ENCODE results near the gene AQP2.

DNA sequence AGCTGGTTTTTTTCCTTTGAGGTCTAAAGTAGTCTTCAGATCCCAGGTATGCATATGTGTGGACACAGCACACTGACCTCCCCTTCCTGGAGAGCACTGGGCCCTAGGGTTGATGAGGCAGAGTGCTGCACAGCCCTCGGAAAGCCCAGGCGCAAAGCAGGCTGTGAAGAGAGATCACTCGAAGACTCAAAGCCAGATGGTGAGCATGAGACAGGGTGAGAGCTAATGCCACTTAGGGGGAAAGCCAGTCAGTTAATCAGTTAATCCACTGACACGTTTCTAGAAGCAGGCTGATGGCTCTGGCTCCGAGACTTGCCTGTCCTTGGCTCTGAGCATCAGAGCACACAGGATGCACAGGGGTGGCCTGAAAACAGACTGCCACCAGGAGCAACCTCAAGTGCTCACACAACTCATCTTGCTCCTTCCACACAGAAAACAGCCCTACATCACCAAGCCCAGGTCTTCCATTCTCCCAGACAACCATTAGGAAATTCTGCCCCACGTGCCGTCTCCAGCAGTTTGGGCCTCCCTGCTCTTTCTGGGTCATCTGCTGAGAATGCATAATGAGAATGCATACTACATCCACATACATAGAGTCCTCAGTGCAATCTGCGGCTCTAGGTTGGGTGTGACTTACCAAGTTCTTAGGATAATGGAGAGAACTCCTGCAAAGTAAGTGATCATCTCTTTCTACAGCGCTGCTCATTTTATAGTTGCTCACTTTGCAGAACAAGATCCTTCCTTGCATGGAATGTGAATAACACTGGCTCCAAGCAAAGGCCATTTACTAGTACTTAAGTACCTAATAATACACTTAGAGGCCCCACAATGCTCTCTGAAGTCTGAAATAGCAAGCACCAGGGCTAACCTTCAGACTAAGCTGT is 34.2 kb downstream of the AQP2 start:
- TF ChIP-seq, protein P1, sequence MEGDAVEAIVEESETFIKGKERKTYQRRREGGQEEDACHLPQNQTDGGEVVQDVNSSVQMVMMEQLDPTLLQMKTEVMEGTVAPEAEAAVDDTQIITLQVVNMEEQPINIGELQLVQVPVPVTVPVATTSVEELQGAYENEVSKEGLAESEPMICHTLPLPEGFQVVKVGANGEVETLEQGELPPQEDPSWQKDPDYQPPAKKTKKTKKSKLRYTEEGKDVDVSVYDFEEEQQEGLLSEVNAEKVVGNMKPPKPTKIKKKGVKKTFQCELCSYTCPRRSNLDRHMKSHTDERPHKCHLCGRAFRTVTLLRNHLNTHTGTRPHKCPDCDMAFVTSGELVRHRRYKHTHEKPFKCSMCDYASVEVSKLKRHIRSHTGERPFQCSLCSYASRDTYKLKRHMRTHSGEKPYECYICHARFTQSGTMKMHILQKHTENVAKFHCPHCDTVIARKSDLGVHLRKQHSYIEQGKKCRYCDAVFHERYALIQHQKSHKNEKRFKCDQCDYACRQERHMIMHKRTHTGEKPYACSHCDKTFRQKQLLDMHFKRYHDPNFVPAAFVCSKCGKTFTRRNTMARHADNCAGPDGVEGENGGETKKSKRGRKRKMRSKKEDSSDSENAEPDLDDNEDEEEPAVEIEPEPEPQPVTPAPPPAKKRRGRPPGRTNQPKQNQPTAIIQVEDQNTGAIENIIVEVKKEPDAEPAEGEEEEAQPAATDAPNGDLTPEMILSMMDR (IDR thresholded peaks at IDR 0.05), result no peak
- TF ChIP-seq SIN3A (IDR thresholded peaks at IDR 0.05; ENCODE audit: borderline replicate concordance, insufficient read depth, low read depth, low read length), result no peak
- no peak for TF ChIP-seq POLR2AphosphoS5 (IDR thresholded peaks at IDR 0.05; ENCODE audit: low read depth, low read length)
- no peak for TF ChIP-seq TCF7L2 (IDR thresholded peaks at IDR 0.05; ENCODE audit: low read depth, low read length)
- TF ChIP-seq, protein P2, sequence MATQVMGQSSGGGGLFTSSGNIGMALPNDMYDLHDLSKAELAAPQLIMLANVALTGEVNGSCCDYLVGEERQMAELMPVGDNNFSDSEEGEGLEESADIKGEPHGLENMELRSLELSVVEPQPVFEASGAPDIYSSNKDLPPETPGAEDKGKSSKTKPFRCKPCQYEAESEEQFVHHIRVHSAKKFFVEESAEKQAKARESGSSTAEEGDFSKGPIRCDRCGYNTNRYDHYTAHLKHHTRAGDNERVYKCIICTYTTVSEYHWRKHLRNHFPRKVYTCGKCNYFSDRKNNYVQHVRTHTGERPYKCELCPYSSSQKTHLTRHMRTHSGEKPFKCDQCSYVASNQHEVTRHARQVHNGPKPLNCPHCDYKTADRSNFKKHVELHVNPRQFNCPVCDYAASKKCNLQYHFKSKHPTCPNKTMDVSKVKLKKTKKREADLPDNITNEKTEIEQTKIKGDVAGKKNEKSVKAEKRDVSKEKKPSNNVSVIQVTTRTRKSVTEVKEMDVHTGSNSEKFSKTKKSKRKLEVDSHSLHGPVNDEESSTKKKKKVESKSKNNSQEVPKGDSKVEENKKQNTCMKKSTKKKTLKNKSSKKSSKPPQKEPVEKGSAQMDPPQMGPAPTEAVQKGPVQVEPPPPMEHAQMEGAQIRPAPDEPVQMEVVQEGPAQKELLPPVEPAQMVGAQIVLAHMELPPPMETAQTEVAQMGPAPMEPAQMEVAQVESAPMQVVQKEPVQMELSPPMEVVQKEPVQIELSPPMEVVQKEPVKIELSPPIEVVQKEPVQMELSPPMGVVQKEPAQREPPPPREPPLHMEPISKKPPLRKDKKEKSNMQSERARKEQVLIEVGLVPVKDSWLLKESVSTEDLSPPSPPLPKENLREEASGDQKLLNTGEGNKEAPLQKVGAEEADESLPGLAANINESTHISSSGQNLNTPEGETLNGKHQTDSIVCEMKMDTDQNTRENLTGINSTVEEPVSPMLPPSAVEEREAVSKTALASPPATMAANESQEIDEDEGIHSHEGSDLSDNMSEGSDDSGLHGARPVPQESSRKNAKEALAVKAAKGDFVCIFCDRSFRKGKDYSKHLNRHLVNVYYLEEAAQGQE (IDR thresholded peaks at IDR 0.05; ENCODE audit: insufficient read depth in 1 of 2, low read depth in 2 of 2, low read length in 1 of 2), result no peak

Measured in Panc1 (cell line).